Femur (tissue), 1 donor: Measurements from ENCODE around the gene FAM200B.
"Not testable (repeated sequence)": the region's sequence is repeated elsewhere in the genome, so short reads cannot be mapped to it uniquely, and the experiment has no call there.

Experiments used
- DNase-seq: peaks from one replicate; pipeline ENCODE4 v3.0.0-alpha.2; 2017

Gene FAM200B

DNA sequence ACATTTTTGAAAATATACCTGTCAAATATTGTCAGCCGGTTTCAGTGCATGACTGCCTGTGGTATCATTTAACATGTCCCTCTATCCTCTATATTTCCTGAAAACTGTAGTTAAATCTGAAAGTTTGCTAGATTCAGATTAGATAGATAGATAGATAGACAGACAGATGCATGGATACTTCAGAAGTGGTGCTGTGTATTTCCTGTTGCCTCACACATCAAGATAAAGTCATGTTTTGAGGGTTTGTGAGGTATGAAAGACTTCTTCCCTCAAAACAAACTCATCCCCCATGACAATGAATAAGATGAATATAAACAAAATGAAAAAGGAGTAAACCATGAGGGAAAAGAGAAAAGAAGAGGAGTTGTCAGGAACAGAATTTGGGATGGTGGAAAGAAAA is 15.2 kb downstream of the FAM200B start:
- no peak for DNase-seq

- DNase-seq, result peak; percentile 81
Measured at GRCh38 chr4:15702941-15703403, 21.3 kb downstream of the FAM200B start, which contains the start of gene BST1. Gene BST1, plus strand, starts transcription at chr4:15703065. Its CDS starts 80 bp downstream, at chr4:15703145.

GRCh38 chr4:15703439-15703838 is 21.8 kb downstream of the FAM200B start:
- no peak for DNase-seq

DNA sequence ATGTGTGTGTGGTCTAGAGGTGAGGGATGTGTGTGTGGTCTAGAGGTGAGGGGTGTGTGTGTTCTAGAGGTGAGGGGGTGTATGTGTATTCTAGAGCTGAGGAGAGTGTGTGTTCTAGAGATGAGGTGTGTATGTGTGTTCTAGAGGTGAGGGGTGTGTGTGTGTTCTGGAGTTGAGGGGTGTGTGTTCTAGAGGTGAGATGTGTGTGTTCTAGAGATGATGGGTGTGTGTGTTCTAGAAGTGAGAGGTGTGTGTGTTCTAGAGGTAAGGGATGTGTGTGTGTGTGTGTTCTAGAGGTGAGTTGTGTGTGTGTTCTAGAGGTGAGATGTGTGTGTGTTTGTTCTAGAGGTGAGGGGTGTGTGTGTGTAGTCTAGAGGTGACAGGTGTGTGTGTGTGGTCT is 22.5 kb downstream of the FAM200B start:
- DNase-seq, result no peak

DNA sequence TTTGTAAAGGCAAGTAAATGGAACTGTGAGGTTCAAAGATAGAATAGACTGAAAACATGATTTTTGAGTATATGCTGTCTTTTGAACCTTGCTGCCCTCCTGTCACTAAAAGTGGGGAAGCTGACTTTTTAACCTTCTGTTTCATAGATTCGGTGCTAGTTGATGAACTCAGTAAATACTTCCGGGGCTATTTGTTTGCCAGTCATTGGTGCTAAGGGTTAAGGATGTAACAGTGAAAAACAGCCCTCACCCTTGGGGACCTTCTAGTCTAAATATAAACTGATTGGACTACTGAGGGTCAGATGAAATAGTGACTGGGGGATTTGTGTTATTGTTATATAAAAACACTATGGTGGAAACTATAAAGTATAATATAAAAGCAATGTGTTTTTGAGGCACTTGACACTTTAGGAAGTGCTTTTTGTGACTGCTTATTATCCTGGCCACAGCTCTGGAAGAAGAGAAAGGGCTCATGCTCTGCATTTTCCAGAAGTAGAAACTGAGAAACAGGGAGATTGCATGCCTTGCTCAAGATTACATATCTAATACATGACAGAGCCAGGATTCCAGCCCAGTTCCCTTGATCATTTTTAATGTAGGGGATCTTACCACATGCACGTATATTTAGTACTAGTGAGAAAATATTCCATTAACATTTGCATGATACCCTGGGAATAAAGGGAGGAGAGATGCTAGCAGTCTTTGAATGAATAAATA is 25.2 kb downstream of the FAM200B start:
- no peak for DNase-seq

- no peak for DNase-seq
Measured at GRCh38 chr4:15707363-15707715, 25.7 kb downstream of the FAM200B start.

DNA sequence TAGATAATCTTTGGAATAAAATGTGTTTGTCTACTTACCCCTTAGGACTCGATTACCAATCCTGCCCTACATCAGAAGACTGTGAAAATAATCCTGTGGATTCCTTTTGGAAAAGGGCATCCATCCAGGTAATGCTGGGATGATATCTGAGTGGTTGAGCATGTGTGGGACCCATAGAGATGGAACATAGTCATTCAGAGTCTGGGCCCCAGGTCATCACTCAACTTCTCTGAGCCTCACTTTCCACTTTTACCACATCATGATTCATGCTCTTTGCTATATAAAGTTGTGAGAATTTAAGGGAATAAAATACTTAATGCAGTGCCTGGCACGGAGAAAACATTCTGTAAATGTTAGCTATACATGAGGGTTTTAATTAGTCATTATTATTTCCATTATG is 30.1 kb downstream of the FAM200B start:
- DNase-seq, result no peak

- no peak for DNase-seq
Measured at GRCh38 chr4:15712214-15712613, 30.6 kb downstream of the FAM200B start.

DNA sequence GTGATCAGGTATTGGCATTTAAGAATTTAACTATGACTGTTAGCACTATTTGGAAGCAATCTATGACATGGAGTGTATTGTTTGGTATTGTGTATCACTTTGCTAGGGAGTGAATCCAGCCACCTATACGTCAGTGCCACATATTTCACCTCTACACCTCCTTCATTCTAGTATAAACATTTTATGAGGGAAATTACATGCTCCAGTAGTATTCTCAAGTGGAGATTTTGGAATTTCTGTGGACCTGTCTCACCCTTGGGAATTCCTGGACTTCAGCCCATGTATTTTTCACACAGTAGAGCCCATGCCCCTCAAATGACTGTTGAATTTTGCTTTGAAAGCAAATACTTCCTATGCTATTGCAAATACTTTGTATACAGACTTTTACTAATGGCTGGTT is 32.5 kb downstream of the FAM200B start:
- DNase-seq, result no peak

DNA sequence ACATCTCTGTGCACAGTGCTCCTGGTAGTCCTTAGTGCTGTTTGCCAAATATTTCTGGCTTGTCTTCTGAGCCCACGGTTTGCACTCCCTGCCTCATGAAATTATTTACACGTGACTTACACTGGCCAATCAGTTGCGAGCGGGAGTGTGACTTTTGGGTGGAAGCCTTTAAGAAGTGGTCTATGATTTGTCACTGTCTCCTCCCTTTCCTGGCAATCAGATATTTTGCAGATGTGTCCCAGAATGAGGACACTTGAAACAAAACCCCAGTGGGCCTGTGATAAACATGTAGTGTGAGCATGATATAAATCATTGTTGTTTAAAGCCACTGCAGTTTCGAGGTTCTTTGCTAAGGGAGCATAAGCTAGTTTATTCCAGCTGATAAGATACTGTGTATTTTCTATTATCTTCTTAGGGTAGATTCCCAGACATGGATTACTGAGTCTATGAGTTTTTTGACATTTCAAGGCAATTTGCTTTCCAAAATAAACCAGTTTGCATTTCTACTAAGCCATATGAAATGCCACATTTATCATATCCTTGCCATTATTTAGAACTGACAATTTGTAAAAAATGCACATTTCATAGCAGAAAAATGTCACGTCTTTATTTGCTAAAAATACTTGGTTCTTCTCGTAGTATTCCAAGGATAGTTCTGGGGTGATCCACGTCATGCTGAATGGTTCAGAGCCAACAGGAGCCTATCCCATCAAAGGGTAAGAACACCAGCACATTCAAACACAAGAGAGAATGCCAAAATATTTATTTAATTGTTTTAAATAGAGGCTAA is 33.2 kb downstream of the FAM200B start:
- DNase-seq, result no peak

GRCh38 chr4:15716115-15716514 is 34.5 kb downstream of the FAM200B start:
- DNase-seq, result no peak

GRCh38 chr4:15717086-15717485 is 35.5 kb downstream of the FAM200B start:
- no peak for DNase-seq

- no peak for DNase-seq
Measured at GRCh38 chr4:15717657-15718416, 36.2 kb downstream of the FAM200B start.

DNA sequence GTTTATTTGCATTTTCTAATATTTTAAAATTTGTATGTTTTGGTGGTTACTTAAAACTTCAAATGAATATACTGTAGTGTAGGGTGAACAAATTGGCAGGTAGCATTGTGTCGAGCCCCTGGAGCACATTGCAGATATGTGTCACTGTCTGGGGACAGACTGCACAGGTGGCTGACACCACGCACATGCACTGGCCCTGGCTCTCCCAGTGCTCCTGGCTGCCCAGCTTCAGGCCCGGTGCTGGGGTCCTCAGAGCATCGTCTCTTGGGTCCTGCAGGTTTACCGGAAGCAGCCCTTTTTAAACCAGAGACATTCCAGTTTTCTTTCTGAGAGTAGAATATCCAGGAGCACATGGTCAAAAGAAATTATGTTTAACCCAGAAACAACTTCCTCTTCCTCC is 36.8 kb downstream of the FAM200B start:
- DNase-seq, result no peak

GRCh38 chr4:15718959-15719358 is 37.3 kb downstream of the FAM200B start:
- DNase-seq, result no peak

DNA sequence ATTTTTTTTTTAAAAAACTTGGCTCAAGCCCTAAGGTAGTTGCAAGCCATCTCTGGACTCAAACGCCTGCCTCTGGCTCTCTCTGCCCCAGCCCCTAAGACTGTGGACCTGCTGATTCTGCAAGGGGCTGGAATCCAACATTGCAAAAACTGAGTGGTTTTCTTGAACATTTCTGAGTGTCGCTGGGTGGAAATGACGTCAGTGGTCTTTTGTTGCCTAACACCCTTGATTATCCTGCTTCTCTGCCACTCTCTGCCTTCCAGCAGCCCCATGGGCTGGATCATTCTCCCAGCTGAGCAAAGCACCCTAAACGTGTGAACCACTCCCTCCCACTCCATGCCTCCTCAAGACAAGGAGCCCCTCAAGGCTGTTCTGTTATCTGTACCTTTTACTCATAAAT is 37.9 kb downstream of the FAM200B start:
- no peak for DNase-seq

- DNase-seq, result no peak
Measured at GRCh38 chr4:15720851-15721250, 39.2 kb downstream of the FAM200B start.

DNA sequence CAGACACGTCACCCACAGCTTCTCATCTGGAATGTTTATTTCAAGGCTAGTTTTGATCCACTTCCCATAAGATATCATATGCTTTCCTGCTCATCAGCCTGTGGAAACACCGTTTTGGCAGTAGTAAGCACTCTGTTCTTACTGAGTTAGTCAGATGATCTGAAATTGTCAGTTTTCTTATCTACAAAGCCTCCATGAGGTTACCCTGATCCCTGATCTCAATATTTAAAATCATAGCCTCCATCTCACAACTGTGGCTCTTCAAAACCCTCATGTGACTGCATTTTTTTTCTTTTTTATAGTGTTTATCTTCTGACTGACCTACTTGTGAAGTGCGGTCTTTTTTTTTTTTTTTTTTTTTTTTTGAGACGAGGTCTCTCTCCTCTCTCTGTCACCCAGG is 44.0 kb downstream of the FAM200B start:
- no peak for DNase-seq

- no peak for DNase-seq
Measured at GRCh38 chr4:15729910-15730533, 48.4 kb downstream of the FAM200B start.

DNA sequence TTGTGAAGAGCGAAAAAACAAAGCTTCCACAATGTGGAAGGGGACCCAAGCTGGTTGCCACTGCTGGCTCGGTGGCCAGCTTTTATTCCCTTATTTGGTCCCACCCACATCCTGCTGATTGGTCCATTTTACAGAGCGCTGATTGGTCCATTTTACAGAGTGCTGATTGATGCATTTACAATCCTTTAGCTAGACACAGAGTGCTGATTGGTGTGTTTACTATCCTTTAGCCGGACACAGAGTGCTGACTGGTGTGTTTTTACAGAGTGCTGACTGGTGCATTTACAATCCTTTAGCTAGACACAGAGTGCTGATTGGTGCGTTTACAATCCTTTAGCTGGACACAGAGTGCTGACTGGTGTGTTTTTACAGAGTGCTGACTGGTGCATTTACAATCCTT is 51.4 kb downstream of the FAM200B start:
- DNase-seq, result not testable (repeated sequence)

- no peak for DNase-seq
Measured at GRCh38 chr4:15735536-15735935, 53.9 kb downstream of the FAM200B start.

DNA sequence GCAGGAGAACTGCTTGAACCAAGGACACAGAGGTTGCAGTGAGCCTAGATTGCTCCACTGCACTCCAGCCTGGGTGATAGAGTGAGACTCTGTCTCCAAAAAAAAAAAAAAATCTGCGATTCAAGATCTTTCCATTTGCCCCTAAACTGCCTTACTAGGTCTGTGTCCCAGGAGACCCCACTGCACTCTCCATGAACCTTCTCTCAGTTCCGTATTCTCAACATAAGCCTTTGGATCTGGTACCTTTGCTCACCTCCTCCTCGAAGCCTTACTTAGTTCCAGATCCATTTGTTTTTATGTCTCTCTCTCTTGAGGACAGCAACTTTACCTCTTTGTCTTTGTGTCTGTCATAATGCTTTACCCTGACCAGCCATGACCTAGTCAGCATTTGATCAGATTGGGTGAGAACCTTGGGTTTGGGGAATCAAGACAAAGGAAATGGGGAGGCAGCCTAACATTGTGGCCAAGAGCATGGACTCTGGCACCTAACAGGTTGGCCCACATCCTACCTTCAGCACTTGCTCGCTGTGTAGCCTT is 55.0 kb downstream of the FAM200B start:
- DNase-seq, result no peak

DNA sequence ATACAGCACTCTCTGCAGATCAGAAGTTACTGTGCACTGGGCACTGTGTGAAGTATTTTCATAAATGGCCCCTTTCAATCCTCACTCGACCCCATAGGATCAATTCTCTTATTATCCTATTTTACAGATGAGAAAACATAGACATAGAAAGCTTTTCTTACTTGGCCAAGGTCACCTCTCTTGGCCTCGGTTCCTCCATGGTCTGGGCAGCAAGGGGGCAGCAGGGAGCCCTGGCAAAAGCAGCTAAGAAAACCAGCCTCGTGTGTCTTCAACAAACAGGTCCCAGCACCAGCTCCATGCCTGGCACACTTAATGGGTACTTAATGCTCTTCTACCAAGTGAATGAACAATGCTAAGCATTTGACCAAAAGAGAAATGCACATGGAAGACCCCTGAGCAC is 55.6 kb downstream of the FAM200B start:
- no peak for DNase-seq
